Measurements from ENCODE around the gene OR8K5.

Gene OR8K5

DNA sequence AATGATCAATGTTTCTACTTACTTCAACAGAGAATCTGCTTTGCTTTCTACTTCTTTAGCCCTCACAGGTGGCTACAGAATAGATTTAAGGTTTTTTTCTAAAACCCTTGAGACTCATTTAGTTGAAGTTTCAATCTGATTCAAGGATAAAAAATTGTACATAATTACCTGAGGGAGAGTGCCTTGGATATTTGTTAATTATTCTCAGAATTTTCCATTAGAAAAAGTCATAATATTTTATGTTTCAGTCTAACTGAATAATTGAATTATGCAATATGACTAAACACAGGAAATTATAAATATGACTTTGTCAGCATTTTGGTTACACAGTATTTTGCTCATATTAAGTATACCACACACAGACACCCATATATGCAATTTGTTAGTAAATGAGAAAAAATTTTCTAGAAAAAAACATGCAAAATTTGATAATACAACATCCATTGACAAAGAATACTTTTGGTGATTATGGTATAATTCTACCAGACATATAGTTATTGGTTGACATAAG is 19.9 kb downstream of the OR8K5 start, which contains the start of gene OR8J3:
Gene OR8J3 (minus strand): TSS at position 51 of the 511 bp plus-strand sequence. CDS start 2,483 bp downstream, outside the sequence.
- Histone ChIP-seq H2AK5ac (ENCODE audit: low read length) (no peak within 1 kb of the TSS), H3K9ac (ENCODE audit: low read length) (no peak within 1 kb of the TSS), H2BK5ac (ENCODE audit: low read depth, low read length, poor library complexity) (no peak within 1 kb of the TSS), H3K4me3 (ENCODE audit: low read depth, low read length) (no peak within 1 kb of the TSS), H3K9me3 (ENCODE audit: insufficient read depth, low read depth, low read length) (no peaks in the 10 kb centered on the region), H3K4me1 (ENCODE audit: control insufficient read depth in 1 of 2, insufficient read depth in 2 of 2, low read length in 2 of 2) (no peaks in the 10 kb centered on the region), H3K79me1 (ENCODE audit: low read length) (no peaks in the 10 kb centered on the region), H3K27ac (ENCODE audit: low read depth, low read length) (no peak within 1 kb of the TSS), H3K23ac (ENCODE audit: low read length) (no peak within 1 kb of the TSS), H3K18ac (ENCODE audit: low read length) (no peak within 1 kb of the TSS), H4K12ac (ENCODE audit: low read depth, low read length) (no peak within 1 kb of the TSS), H3K36me3 (ENCODE audit: control insufficient read depth in 1 of 2, insufficient read depth in 2 of 2, low read length in 2 of 2) (no peaks in the 10 kb centered on the region), H4K8ac (ENCODE audit: low read depth, low read length) (no peak within 1 kb of the TSS), H2AFZ (ENCODE audit: insufficient read depth, low read length, poor library complexity) (no peak within 1 kb of the TSS), H3K4me2 (ENCODE audit: low read length) (no peak within 1 kb of the TSS), H3K27me3 (ENCODE audit: insufficient read depth, low read length) (no peaks in the 10 kb centered on the region), H3K4ac (ENCODE audit: low read depth, low read length) (no peak within 1 kb of the TSS), H3K79me2 (ENCODE audit: control insufficient read depth, insufficient read depth, low read length, poor library complexity) (no peaks in the 10 kb centered on the region), H3K14ac (ENCODE audit: low read length) (no peak within 1 kb of the TSS), H2BK12ac (ENCODE audit: low read length) (no peak within 1 kb of the TSS), H2BK120ac (ENCODE audit: insufficient read depth, low read length, poor library complexity) (no peak within 1 kb of the TSS), H4K91ac (ENCODE audit: low read depth, low read length) (no peak within 1 kb of the TSS)
- no peak for DNase-seq

GRCh38 chr11:56122073-56122472 is 38.0 kb downstream of the OR8K5 start, which contains the start of gene OR8H3:
TSS of gene OR8H3 (plus strand) at chr11:56122373. CDS start at chr11:56122373, 0 bp downstream.
- Histone ChIP-seq H2BK120ac (ENCODE audit: insufficient read depth, low read length, poor library complexity) (no peak within 1 kb of the TSS), H3K79me2 (ENCODE audit: control insufficient read depth, insufficient read depth, low read length, poor library complexity) (no peaks in the 10 kb centered on the region), H4K8ac (ENCODE audit: low read depth, low read length) (no peak within 1 kb of the TSS), H3K4me3 (ENCODE audit: low read depth, low read length) (no peak within 1 kb of the TSS), H3K4me2 (ENCODE audit: low read length) (no peak within 1 kb of the TSS), H3K27ac (ENCODE audit: low read depth, low read length) (no peak within 1 kb of the TSS), H3K79me1 (ENCODE audit: low read length) (no peaks in the 10 kb centered on the region), H2BK5ac (ENCODE audit: low read depth, low read length, poor library complexity) (no peak within 1 kb of the TSS), H3K4me1 (ENCODE audit: control insufficient read depth in 1 of 2, insufficient read depth in 2 of 2, low read length in 2 of 2) (no peaks in the 10 kb centered on the region), H2AK5ac (ENCODE audit: low read length) (no peak within 1 kb of the TSS), H3K9me3 (ENCODE audit: insufficient read depth, low read depth, low read length) (no peaks in the 10 kb centered on the region), H3K4ac (ENCODE audit: low read depth, low read length) (no peak within 1 kb of the TSS), H3K18ac (ENCODE audit: low read length) (no peak within 1 kb of the TSS), H3K23ac (ENCODE audit: low read length) (no peak within 1 kb of the TSS), H3K14ac (ENCODE audit: low read length) (no peak within 1 kb of the TSS), H4K91ac (ENCODE audit: low read depth, low read length) (no peak within 1 kb of the TSS), H3K9ac (ENCODE audit: low read length) (no peak within 1 kb of the TSS), H3K36me3 (ENCODE audit: control insufficient read depth in 1 of 2, insufficient read depth in 2 of 2, low read length in 2 of 2) (no peaks in the 10 kb centered on the region), H2AFZ (ENCODE audit: insufficient read depth, low read length, poor library complexity) (no peak within 1 kb of the TSS), H2BK12ac (ENCODE audit: low read length) (no peak within 1 kb of the TSS), H4K12ac (ENCODE audit: low read depth, low read length) (no peak within 1 kb of the TSS), H3K27me3 (ENCODE audit: insufficient read depth, low read length) (no peaks in the 10 kb centered on the region)
- no peak for DNase-seq
- no CpG with 5 or more reads among the region's 6 CpGs for WGBS (ENCODE audit: extremely low coverage, insufficient coverage, insufficient read length)
